UCSD-AML1 (cell line): ENCODE data around the gene MAN2B2.
A peak's percentile ranks its signal among the peaks of the same experiment; 100 is the strongest.

Experiments
- DNase-seq: peaks from one replicate; lab custom pipeline; 2025; ENCODE audit not compliant: unreplicated experiment; lab: John Stamatoyannopoulos, UW

Gene MAN2B2

DNA sequence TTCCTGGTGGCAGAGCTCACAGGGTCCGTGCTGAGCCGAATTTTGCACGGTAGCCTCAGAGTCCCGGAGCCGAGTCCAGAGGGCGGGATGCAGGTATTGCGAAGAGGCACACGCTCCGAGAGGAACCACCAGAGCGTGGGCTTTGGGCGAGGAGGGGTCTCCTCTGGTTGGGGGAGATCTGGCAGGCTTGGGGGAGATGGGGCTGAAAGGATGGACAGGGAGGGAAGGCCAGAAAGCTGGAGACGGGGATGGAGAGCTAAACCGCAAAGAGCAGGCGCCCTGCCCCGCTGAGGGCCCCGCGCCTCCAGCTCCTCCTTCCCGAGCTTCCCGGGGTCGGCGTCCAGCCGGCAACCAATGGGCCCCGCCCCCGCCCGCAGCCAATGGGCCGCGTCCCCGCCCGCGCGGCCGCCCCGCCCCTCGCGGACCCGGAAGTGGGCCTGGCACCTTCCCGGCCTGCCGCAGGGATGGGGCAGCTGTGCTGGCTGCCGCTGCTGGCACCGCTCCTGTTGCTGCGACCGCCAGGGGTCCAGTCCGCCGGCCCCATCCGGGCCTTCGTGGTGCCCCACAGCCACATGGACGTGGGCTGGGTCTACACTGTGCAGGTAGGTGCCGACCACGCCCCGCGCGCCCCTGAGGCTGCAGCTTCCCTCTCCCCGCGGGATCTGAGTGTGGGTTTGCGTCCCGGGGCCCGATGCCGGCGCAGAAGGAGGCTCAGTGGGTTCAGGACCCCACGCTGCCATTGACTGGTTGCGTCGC, at the start of gene MAN2B2:
TSS of gene MAN2B2 (plus strand) at position 443 of the 756 bp plus-strand sequence. CDS start at position 465, 22 bp downstream.
- DNase-seq = peak; percentile 85

DNA sequence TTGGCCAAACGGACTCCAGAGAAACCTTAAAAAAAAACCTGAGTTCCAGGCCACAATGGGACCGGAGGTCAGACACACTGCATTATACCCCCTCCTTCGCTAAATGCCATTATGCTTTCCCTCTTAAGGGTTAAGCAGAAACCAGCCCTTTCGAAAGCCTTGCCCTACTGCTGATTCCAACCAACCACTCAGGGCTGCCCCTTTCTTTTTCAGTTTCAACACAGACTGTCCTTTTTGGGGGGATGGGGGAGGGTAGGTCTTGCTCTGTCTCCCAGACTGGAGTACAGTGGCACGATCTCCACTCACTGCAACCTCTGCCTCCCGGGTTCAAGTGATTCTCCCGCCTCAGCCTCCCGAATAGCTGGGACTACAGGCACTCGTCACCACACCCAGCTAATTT, 49.5 kb upstream of the MAN2B2 start:
- no peak for DNase-seq

DNA sequence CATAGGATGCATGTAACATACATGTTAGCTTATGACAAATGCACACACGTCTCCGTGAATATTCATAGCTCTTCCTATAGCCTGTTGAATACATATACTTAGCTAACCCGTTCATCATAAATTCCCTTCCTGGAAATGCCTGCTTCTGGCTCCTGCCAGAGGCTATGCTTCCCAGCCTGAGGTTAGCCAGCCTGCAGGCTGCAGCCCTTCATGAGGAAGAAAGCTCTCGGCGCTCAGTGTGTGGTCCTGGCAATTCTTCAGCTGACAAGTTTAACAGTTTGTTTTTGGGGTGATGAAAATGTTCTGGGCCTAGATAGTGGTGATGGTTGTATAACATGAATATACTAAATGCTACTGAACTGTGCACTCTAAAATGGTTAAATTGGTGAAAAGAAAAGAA, 48.8 kb upstream of the MAN2B2 start:
- DNase-seq = no peak

DNA sequence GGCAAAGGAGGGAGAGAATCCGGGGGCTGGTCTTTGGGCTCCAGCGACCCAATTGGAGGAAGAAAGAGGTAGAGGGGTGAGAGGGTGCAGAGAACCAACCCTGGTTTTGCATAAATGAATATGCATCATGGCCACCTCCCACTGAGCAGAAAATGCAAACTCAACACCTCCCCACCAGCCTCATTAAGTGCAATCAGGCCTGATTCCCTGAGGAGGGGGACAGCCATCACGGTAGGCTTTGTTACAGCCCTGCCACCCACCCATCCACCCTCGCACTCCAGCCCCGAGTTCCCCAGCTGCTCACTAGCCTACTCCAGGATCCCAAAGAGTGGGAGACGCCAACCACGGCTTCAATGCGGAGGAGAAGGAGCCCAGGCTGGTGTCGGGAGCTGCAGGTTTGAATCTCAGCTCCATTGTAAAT, 48.3 kb upstream of the MAN2B2 start:
- no peak for DNase-seq

DNA sequence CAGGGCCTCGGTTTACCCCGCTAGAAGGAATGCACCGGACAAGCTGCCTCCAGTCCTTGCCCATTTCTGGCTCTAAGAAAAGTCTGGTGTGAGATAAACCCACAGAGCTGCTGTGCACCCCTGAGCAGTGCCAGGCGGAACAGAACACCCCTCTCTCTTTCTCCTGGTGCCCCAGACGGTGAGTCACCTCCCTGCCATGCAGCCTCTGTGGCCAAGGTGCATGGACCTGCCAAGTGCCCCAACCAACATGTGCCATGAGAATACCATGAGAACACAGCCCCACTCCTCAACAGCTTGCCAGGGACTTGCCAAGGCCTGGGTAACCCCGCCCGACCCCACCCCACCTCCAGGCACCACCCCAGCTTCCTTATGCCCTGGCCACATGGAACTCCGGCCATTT, 47.7 kb upstream of the MAN2B2 start:
- DNase-seq = no peak

DNA sequence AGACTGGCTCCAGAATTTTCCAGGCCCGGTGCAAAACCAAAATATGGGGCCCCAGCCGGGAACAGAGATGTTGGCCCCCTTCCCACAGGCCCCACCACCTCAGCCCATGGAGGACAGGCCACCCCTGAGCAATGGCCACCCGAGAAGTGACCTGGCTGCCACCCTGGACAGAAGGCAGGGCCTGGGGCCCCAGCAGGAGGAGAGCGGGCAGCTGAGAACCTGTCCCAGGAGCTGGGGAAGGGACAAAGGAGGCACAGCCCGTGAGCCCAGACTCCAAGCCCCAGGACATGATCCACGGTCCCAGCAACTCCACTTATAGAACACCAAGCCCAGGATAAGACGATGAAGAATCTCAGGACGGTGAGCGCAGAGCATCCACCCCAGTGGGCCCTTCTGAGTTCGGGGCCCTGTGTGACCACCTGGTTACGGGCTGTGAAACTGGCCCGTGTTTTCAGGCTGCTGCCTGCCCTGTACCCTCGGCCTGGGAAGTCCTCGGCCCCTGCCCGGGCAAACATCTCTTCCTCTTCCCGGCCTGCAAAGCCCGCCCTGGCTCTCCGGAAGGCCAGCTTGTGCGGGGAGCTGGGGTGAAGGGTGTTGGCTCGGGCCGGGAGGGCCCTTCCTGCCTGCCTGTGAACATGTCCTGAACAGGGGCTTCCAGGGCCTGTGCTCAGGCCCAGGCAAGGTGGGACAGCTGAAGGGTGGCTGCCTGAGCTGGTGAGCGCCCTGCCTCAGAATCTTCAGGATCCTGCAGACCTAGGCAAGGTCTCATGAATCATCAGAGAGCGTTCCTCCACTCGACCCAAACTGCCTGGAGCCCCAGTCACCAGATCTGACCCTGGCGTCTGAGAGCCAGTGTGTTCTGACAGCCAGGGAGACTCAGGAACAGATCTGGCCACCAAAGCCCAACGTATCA, 47.0 kb upstream of the MAN2B2 start:
- no peak for DNase-seq

DNA sequence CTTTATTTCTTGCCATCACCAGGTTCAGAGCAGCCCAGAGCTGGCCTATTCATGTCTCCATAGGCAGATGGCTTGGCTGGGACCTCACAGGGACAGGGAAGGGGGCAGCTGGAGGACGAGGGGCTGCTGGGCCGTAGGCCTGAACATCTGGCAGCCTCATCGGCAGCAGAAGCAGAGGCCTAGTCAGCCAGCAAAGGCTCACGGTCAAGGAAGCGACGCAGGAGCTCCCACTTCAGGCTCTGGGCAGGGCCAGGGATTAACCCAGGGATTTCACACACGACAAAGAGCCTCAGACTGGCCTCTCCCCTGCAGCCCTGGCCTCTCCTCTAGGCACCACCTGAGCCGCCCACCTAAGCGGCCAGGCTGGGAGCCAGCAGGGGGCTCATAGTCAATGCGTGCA, 46.0 kb upstream of the MAN2B2 start:
- DNase-seq = no peak

DNA sequence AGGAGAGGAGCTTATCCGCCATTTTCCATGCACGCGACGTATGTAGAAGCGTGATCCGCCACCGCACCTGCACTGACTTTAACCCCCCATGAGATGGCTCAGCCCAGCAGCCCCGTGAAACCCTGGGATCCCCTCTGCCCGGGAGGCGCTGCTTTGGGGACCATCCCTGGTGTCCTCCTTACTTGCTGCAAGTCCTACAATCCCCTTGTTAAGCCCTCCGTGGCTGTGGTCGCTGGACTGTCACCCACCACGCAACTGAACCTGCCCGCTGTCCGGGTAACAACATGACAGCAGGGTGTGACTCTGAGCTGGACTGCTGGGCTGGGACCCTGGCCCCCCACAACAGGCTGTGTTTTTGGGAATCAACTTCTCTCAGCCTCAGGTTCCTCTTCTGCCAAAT, 44.7 kb upstream of the MAN2B2 start:
- no peak for DNase-seq

DNA sequence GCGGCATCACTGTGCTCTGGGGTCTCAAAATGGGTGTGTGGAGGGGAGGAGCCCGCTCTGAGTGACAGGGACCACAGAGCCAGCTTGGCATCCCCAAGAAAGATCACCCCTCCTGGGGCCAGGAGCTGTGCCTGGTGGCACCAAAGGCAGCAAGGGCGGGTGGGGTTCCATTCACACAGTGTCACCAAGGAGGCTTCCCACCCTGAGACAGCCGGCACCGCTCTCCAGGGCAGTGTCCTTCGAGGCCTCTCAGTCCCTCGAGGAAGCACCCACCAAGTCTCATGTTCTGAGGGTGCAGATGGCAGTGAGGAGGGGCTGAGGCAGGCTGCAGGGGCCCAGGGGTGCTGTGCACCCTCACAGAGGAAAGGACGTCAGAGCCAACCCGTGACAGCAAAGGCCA, 44.0 kb upstream of the MAN2B2 start:
- DNase-seq = no peak

DNA sequence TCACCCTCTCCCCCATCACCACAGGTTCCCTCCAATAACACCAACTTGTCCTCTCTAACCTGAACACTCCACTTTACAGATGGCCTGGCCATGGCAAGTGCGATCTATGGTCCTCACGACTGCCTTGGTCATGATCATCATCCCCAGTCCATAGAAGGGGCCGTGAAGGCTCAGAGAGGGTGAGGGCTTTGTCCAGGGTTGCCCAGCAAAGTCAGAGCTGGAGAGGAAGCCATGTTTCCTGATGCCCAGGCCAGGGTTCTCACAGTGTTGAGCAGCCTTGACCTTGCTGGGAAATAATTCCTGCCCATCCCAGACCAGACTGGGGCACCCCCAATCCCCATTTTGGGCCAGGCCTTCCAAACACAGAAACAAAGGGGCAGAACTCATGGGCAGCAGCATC, 42.9 kb upstream of the MAN2B2 start:
- DNase-seq = no peak

DNA sequence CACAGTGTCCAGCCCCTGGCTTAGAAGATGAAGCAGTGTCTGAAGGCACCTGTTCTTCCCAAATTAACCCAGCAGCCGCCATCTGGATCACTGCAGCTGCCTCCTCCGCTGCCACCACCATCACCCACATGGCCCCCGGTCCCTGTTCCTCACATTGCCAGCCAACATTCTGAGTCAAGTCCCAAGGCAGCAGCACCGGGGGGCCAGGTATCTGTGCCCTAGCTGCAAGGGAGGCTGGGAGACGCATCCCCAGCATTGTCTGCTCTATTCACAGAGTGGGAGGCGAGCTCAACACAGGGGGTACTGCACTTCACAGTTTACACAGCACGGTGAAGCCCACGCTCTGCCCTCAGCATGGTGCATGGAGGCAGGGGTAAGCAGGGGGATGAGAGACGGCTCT, 42.3 kb upstream of the MAN2B2 start:
- DNase-seq = no peak

DNA sequence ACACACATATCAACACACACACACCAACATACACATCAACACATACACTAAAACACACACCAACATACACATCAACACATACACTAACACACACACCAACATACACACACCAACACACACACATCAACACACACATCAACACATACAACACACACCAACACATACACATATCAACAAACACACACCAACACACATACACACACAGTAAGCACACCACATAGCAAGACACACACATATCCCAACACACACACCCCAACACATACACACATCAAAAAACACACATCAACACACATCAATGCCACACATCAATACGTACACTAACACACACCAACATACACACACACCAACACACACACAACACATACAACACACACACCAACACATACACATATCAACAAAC, 40.9 kb upstream of the MAN2B2 start:
- no peak for DNase-seq

DNA sequence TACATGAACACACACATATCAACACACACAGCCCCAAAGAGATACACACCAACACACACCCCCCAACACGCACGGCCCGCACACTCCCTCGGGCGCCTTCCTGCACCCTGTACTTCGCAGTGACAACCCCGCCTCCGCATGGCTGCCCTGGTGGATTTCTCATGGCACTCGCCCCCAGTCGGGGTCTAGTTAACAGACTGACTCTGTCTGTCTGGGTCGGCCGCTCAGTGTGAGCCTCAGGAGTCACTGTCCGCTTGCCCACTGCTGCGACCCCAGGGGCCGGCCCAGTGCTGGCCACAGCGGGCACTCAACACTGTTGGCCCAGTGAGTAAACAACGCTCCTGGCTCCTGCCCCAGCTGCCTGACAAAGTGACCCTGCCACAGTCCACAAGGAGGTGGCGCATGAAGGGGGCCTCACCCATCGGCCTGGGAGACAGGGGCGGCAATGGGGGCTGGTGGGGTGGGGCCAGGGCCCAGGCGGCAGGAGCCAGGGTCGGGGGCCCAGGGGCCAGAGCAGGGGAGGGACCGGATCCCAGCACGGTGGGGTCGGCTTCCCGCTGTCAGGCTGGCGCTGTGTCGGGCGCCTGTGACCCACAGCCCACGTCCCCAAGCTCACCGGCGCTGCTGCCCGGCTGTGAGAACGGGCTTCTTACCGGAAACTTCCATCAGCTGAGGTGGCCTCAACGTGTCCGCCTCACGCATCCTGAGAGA, 40.2 kb upstream of the MAN2B2 start:
- DNase-seq = no peak

DNA sequence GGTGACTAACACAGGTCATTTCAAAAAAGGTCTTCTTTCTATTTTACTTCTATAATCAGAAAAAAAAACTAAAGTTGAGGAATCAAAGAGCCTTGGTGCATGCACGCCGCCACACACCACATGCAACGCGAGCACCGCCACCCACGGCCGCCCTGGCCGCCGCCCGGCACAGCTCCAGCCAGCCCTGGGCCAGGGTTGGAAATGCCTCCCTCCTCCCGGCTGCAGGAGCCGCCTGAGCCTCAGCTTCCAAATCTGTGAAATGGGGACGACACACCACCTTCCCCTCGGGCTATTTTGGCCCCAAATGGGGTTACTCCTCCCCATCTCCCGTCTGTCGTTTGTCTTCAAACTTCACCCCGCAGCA, 39.7 kb upstream of the MAN2B2 start:
- DNase-seq = no peak

DNA sequence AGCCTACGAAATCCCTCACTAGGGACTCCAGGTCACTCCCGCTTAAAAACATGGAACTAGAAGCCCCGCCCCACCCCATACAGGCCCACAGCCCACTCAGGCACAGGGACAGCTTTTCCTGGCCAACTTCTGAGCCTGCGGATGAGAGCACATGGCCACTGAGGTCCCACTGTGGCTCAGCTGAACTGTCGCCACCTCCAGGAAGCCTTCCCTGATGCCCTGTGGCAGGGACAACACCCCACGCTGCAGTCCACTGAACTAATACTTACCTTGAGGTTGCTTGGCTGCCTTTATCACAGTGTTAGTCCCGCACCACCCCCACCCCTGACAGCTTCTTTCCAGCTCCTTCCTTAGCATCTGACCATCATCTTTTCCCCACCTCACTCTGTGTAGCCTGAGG, 39.3 kb upstream of the MAN2B2 start:
- DNase-seq = no peak

DNA sequence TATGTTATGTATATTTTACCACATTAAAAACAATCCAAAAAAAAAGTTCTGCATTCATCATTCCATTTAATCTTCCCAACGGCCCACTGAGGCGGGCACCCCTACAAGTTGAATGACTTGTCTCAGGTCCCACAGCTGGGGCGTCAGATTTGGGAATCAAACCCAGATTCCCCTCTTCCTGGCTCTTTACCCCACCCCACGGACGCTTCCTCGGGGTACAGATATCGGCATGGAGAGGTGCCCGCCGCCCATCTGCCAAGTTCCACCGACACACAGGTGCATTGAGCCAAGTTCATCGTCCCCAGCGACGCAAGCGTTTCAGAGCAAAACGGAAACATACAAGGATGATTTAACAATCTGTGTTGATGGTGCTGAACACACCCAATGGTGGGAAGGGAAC, 36.9 kb upstream of the MAN2B2 start:
- DNase-seq = no peak

DNA sequence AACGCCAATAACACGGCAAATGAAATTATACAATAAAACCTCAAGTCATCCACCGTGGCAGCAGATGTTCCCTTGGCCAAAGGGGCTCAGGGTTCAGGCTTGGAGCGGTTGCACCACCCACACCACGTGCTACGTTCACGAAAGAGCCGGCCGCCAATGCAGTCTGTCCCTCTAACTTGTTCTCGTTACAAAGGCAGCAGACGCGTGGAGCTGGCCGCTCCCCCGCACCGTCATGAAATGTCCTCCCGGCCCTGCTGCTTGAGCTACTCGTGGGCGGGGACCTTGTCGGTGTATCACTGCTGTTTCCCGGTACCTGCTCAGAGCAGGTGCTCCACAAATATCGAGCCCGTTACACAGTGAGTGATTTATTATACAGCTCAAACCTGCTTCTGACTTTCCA, 36.4 kb upstream of the MAN2B2 start:
- DNase-seq = no peak

DNA sequence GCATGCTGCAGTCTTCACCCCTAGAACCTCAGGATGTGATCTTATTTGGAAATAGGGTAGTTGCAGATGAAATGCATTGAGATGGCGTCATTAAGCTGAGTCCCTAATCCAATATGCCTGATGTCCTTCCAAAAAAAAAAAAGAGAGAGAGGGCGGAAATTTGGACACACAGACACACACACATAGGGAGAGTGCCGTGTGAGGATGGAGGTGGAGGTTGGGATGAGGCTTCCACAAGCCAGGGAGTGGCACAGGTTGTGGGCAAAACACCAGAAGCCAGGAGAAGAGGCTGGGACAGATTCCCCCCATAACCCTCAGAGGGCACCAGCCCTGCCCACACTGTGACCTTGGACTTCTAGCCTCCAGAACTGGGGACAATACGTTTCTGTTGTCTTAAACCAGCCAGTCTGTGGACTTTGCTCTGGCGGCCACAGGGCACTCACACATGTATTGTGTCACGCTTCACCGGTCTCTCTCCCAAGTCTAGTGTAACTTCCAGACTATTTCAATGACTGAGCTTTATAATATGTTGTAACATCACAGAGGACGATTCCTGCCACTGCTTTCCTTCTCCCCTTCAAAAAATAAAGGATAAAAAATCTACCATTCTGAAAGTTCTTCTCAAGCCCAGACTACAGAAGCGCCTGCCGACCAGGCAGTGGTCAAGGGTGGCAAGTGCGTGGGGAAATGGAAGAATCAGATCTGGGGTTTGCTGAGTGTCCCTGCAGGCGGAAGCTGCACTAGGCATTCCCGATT, 35.8 kb upstream of the MAN2B2 start:
- DNase-seq = no peak

DNA sequence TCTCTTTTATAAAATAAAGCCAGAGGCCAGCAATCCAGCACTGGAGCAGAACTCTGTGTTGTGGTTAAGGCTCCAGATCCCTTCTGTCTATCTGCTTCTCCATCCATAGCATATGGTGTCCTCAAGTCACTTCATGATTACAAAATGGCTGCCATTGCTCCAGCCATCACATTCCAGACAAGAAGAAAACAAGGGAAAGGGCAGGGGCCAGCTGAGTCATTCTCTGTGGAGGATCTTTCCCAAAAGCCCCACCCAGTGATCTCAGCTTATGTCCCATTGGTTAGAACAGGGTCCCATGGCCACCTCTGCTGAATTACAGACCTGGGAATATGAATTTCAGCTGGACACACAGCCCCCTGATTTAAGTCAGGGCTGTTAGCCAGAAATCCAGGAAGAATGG, 34.1 kb upstream of the MAN2B2 start:
- no peak for DNase-seq

DNA sequence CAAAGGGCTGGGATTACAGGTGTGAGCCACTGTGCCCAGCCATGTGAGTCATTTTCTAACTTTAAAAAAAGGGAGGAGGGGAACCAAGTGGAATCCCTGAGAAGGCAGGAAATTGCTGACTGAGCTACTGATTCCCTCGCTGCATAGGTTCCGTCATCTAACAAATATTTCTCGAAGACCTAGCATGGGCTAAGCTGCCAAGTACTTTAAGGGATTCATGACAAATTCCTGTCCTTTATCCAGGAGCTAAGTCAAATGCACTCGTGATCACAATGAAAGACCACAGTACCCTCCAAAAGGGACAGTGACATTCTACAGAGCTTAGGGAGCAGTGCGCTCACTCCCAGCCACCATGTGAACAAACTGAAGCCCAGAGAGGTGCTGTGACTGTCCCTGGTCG, 33.2 kb upstream of the MAN2B2 start:
- DNase-seq = no peak

DNA sequence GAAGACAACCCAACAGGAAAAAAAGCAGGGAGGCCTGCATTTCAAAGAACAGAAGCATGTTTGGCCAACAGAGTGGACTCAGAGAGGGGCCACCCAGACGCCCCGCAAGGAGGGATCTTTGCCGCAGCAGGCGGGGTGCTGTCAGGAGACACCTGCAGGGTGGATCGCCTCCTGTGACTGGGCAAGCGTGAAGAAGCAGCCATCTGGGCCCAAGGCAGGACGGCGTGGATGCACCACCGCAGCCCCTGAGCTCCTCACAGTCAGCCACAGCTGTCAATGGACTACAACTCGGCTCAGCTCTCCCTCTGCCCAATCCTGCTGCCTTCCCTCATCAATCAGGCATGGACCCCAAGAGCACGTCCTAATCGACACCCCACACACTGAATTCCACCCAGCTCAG, 32.0 kb upstream of the MAN2B2 start:
- DNase-seq = no peak
